ENCODE results near the gene RAB3D.
"Not testable (repeated sequence)": the region's sequence is repeated elsewhere in the genome, so short reads cannot be mapped to it uniquely, and the experiment has no call there.

RAB3D gene

DNA sequence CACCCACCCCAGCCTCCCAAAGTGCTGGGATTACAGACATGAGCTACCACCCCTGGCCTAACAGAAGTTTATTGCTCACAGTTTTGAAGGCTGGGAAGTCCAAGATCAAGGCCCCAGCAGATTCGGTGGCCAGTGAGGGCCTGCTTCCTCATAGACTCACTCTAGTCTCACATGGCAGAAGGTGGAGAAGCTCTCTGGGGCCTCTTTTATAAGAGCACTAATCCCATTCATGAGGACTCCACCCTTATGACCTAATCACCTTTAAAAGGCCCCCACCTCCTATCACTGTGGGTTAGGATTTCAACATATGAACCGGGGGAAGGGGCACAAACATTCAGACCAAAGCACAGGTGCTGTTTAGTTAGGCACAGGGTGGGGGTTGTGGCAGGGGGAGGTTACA is 28.1 kb upstream of the RAB3D start:
- DNase-seq (ENCODE audit: low read depth in 4 of 4, low spot score in 1 of 4) = no peak

DNA sequence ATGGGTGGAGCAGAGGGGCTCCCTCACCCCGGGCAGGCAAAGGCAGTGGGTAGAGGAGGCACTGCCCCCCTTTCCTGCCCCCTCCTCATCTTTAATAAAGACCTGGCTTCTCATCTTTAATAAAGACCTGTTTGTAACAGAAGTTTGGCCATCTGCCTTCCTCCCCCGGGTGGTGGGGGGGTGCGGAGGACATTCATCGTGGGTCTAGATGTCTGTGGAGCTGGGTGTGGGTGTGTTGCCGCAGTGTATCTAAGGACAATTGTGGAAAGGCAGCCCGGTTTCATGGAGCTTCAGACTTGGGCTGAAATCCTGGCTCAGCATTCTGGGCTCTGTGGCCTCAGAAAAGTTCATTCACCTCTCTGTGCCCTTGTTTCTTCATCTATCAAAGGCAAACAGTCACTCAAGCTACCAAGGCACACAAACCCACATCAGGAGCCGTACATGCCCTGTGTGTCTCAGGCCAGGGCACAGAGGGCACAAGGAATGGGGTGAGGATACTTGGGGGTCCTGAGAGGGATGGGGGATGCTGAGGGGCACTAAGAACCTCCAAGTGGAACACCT is 26.2 kb upstream of the RAB3D start:
- DNase-seq (ENCODE audit: low read depth in 4 of 4, low spot score in 1 of 4) = no peak

DNA sequence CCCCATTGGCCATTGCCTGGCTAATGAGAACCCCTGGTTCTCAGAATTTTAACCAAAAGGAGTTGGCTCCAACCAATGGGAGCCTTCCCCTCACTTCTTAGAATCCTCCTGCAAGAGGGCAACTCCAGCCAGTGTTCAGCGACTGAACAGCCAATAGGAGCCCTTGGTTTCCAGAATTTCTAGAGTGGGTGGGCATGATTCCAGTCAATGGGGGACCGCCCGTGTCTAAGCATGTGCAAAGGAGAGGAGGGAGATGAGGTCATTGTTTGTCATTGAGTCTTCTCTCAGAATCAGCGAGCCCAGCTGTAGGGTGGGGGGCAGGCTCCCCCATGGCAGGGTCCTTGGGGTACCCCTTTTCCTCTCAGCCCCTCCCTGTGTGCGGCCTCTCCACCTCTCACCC is 25.5 kb upstream of the RAB3D start:
- no peak for DNase-seq (ENCODE audit: low read depth in 4 of 4, low spot score in 1 of 4)

DNA sequence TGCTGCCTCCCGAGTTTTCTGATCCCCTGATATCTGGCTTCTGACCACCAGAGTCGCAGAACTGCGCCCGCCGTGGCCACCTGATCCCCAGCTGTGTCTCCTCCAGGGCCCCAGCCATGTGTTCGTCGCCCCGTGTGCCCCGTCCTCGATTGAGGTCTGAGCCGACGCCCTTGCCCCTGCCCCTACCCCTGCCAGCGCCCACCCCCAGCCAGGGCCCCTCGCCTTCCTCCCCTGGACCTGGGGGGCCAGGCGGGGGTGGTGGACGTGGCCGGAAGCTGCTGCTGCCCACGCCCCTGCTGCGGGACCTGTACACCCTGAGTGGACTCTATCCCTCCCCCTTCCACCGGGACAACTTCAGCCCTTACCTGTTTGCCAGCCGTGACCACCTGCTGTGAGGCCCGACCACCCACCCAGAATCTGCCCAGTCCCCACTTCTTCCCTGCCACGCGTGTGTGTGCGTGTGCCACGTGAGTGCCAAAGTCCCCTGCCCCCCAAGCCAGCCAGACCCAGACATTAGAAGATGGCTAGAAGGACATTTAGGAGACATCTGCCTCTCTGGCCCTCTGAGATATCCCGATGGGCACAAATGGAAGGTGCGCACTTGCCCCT is 24.9 kb upstream of the RAB3D start:
- no peak for DNase-seq (ENCODE audit: low read depth in 4 of 4, low spot score in 1 of 4)

DNA sequence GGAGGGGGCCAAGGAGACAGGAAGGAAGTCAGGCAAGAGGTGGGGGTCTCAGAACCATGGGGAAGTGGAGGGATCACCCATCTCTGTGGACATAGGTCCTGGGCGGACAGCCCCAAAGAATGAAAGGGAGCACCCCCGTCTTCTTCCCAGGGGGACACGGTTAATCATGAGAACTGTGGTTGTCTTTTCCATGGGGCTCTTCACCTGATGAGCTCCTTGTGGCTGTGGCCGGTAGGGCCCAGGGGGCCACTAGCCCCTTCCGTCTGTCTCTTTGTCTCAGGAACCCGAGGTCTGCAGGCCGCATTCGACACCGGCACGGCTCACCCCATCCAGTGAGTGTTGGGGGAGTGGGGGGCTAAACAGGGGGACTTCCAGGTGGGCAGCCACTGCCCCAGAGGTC is 24.4 kb upstream of the RAB3D start:
- DNase-seq (ENCODE audit: low read depth in 4 of 4, low spot score in 1 of 4) = no peak

DNA sequence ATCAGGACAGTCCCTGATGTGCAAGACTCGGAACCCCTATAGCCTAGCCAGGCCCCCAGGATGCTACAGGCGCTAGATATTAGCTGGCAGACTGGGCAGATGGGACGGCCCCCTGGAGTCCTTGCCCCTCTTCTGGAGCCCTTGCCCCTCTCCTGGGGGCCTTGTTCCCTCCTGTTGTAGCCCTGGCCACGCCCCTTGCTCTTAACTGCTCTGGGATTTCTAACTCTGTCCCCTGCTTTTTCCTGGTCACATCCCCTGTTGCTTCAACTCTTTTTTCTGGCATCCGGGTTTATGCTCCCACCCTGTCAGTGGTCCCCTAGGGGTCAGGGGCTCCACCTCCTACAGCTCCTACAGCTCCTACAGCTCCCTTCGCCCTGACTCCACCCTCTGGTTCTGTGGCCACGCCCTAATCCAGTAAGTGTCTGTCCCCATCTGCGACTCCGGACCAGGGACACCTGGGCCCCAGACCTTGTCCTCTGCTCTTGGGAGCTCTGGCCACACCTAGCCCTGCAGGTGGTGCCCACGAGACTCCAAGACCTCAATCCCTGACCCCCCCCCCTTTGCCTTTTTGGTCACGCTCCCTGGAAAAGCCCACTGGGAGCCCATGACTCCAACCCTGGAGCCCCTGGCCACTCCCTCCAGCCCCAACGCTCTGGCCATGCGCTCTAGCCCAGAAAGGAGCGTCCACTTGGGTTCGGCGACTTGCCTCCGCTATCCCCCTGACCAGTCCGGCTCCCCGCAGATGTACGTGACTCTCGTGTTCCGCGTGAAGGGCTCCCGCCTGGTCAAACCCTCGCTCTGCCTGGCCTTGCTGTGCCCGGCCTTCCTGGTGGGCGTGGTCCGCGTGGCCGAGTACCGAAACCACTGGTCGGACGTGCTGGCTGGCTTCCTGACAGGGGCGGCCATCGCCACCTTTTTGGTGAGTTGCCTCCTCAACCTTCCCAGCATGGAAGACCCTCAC is 22.6 kb upstream of the RAB3D start:
- no peak for DNase-seq (ENCODE audit: low read depth in 4 of 4, low spot score in 1 of 4)

DNA sequence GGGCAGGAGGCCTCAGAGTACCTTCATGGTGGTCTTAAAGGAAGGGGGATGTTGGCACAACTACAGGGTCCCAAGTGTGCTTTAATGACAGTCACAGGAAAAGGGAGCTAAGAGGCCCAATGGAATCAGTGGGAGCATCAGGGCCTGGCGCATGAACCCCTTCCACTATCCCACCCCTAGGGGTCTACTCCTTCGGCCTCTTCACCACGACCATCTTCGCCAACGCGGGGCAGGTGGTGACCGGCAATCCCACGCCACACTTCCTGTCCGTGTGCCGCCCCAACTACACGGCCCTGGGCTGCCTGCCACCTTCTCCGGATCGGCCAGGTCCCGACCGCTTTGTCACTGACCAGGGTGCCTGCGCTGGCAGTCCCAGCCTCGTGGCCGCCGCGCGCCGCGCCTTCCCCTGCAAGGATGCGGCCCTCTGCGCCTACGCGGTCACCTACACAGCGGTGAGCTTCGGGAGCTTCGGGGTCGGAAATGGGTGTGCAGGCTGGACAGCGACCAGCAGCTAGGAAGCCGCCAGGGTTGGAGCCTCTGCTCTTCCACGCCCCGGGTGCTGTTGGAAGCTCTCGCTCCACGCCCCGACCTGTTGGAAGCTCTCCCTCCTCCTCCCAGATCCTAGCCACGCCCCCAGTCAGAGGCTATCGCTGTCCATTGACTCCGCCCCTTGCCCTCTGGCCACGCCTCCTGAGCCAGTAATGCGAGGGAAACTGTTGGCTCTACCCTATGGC is 21.7 kb upstream of the RAB3D start:
- no peak for DNase-seq (ENCODE audit: low read depth in 4 of 4, low spot score in 1 of 4)

DNA sequence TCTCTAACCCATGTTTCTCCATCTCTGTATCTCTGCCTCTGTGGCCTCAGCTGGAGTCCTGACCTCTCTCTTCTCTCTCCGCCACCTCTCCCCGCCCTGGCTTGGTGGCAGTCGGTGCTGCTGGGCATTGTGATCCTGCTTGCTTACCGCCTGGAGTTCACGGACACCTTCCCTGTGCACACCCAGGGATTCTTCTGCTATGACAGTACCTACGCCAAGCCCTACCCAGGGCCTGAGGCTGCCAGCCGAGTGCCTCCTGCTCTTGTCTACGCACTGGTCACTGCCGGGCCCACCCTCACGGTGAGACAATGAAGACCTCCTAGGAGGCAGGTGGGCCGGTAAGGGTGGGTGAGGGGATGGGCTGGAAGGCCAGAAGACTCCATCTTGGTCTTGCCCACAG is 20.0 kb upstream of the RAB3D start:
- DNase-seq (ENCODE audit: low read depth in 4 of 4, low spot score in 1 of 4) = no peak

DNA sequence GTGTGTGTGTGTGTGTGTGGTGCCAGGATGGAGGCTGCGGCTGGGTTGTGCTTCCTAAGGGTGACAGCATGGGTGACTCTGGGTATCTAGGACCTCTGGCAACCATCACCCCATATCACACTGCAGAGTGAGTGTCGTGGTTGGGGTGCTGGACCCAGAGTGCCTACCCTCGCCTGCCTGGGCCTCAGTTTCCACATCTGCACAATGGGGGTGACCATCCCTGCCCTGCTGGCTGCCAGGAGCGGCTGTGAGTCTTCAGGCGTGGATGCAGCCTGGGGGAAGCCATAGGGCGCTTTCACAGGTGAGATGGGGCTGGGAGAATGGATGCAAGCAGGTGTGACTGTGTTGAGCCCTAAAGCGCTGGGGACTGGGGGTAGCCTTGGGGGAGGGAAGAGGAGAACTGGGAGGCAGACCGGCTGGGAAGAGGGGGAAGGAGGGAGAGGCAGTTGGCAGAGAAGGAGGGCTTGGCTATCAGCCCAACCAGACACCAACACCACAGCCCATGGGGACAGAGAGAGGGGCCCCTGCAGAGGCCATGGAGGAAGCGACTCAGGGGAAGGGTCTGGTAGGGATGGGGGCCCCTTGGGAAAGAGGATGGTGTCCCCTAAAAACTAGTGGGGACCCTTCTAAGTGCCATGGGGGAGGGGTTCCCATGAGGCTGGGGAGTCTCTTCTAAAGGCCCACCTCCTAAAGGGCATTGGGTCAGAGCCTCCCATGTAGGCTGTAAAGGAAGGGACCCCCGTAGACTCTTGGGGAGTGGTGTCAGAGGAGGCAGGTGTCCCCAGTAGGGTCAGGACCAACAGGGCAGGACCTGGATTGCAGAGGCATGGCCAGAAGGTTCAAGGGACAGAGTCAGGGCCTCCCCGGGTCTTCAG is 17.5 kb upstream of the RAB3D start:
- no peak for DNase-seq (ENCODE audit: low read depth in 4 of 4, low spot score in 1 of 4)

DNA sequence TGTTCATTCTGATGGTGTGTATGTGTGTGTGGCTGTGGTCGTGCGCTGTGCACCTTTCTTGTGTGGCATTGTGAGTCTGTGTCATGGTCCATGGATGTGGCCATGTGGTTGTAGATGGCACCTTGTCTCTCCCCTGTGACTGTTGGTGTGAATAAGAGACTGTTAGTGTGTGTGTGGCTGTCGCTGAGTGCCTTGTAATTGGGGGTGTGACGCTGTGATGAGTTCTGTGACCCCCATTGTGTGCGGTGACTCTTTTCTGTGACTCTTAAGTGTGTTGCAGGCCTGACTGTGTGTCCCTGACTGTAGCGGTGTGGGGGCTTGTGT is 16.6 kb upstream of the RAB3D start:
- DNase-seq (ENCODE audit: low read depth in 4 of 4, low spot score in 1 of 4) = no peak

DNA sequence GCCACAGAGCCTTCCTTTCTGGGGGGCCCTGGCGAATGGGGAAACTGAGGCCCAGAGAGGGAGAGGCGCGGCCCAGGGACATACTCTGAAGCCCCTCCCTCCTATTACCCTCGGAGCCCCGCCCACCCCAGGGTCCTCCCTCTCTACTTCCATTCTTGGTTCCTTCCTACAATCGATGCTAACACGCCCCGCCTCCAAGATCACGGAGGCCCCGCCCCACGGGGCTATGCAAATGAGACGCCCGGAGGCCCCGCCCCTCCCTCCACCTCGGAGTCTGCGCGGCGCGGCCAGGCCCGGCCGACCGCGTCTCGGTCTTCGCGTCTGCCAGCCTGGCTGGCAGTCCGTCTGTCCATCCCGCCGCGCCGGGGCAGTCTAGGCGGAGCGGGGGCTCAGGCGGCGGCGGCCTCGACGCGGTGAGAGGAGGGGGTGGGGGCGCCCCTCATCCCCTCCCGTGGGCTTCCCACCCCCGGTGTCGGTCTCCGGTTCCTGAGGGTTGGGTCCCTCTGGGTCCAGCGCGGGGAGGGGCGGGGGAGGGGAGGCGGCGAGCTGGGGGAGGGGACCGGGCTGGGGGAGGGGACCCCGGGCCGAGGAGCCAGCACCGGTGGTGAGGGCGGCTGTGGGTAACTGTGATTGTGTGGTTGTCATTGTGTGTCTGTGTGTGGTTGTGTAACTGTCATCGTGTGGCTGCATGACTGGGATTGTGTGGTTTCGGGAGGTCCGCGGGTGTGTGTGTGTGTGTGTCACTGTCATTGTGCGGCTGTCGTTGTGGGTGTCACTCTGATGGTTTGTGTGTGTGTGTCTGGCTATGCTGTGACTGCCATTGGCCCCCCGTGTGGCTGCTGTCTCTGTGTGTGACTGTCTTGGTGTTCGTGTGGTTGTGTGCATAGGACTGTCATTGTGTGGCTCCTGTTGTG is 16.0 kb upstream of the RAB3D start, which contains the start of gene PLPPR2:
Gene PLPPR2 (plus strand): TSS at position 273 of the 914 bp plus-strand sequence. CDS start 2,242 bp downstream, outside the sequence.
- peak; percentile 59 to 85 (median 72) for DNase-seq (ENCODE audit: low read depth in 4 of 4, low spot score in 1 of 4)

DNA sequence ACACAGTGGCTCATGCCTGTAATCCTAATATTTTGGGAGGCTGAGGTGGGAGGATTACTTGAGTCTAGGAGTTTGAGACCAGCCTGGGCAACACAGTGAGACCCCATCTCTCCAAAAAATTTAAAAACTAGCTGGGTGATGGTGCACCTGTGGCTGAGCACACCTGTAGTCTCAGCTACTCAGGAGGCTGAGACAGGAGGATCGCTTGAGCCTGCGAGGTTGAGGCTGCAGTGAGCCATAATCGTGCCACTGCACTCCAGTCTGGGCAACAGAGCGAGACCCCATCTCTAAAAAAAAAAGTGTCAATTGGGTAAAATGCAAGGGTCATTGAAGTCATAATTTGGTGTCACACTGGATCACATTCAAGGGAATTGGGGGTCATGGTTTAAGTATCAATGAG is 14.6 kb upstream of the RAB3D start:
- not testable (repeated sequence) for DNase-seq (ENCODE audit: low read depth in 4 of 4, low spot score in 1 of 4)

DNA sequence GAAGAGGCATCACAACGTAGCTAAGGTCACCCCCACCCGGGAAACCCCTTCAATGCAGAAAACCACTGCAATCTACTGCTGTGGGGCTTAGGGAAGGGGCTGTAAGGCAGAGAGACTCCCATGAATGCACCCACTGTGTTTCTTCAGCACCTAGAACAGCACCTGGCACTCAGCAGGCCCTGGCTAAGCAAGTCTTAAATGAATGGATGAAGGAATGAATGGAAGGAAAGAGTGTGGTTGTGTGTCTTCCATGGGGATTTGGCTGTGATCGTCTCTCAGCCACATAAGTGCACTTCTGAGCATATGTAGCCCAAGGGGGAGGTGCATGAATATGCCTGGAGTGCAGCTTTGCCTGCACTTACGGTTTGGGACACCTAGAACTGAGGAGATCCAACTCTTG is 9.7 kb upstream of the RAB3D start:
- no peak for DNase-seq (ENCODE audit: low read depth in 4 of 4, low spot score in 1 of 4)

DNA sequence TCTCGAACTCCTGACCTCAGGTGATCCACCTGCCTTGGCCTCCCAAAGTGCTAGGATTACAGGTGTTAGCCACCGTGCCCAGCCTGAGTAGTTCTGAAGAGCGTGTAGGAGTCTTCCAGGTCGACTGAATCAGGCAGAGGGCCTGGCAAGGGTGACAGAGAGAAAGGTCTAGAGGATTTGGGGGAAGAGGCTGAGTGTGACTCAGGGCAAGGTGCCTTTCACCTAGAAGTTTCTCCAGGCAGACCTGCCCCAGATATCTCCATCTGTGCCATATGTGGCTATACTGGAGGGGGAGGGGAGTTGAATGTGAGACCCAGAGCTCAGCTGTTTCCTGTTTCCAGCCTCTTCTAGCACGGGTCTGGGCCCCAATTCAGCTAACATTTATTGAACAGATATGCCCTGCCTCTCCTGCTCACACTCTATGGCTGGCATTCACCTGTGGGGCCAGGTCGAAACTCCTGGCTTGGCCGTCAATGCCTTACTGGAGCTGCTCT is 8.1 kb upstream of the RAB3D start:
- DNase-seq (ENCODE audit: low read depth in 4 of 4, low spot score in 1 of 4) = no peak

DNA sequence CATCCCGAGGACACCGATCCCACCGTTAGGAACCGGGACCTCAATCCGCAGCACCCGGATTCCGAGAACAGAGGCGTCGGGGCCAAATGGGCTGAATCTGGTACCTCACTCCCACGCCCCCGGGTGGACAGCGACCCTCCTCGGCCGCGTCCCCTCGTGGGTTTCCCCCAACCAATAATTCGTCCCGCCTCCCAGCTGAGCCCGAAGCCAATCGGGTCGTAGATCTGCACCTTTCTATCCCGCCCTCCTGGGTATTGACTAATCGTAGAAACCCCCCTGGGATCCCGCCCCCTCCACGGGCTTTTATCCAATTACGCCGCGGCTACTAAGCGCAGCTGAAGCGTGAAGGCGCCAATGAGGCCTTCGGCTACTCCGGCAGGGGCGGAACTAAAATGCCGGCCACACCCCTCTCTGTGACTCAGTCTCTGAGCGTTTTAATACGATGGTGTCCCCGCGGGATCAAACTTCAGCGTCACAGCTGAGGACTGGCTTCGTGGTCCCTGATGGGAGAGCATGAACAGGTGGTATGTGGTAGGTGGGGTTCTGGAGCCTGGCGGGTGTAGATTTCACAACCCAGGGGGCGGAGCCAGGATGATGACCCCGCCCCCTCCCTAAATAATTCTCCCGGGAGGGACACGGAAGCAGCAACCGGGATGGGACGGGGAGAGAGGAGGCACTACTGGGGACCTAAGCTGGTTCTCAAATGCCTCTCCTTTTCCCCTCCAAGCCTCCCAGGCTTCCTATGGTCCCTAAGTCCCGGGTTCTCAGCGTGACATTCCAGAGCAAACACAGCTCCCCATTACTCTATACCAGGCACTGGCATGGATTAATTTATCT is 6.9 kb upstream of the RAB3D start, which contains the start of the genes CCDC159 and TMEM205:
Gene CCDC159 (plus strand): TSS at position 416 of the 837 bp plus-strand sequence. CDS start 88 bp downstream, at position 504.
Gene TMEM205 (minus strand): TSS at position 165 of the 837 bp plus-strand sequence. CDS start 649 bp downstream, outside the sequence.
- DNase-seq (ENCODE audit: low read depth in 4 of 4, low spot score in 1 of 4) = peak; percentile 90 to 98 (median 96)

DNA sequence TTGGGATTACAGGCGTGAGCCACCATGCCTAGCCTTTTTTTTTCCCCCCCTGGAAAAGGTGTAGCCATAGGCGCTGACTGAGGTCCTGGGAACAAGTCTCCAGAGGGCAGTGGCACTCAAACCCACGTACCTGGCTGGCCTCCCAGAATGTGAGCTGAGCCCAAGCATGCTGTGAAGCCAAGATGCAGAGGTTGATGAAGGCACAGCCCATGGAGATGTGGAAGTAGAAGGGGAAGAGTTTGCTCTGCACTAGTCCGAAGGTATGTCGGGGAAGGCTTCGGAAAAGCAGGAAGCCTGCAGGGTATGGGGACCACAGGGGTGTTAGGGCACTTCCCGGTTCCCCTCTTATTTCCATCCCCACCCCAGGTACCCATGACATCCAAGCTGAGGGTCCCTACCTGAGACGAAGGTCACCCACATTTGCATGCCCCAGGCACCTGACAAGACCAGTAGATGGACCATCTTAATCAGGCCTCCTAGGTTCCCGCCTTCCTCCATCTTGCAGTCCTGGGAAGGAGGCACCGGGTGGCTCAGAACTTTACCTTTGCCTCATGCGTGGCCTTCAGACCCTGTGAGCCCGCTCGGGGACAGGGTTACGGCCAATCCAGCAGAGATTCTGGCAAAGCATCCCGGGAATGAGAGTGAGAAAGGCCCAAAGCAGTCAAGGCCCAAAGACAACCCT is 5.8 kb upstream of the RAB3D start:
- no peak for DNase-seq (ENCODE audit: low read depth in 4 of 4, low spot score in 1 of 4)

DNA sequence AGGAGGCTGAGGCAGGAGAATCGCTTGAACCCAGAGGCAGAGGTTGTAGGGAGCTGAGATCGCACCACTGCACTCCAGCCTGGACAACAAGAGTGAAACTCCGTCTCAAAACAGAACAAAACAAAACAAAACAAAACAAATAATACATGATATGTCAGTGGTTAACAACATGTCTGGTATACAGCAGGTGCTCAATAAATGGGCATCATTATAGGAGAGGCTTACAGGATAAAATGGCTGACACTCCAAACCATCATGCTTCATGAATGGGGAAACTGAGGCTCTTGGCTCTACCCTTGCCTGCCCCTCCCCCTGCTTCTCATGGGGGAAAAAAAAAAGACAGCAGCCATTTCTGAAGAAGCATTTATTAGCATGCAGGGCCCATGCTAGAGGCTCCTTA is 3.0 kb upstream of the RAB3D start:
- no peak for DNase-seq (ENCODE audit: low read depth in 4 of 4, low spot score in 1 of 4)

DNA sequence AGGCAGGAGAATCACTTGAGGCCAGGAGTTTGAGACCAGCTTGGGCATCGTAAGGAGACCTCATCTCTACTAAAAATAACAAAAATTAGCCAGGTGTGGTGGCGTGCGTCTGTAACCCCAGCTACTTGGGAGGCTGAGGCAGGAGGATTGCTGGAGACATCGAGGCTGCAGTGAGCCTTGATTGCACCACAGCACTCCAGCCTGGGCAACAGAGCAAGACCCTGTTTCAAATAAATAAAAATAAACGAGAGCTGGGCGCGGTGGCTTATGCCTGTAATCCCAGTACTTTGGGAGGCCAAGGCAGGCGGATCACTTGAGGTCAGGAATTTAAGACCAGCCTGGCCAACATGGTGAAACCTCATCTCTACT is 626 bp upstream of the RAB3D start:
- not testable (repeated sequence) for DNase-seq (ENCODE audit: low read depth in 4 of 4, low spot score in 1 of 4)
